Measurements from ENCODE around the gene NUMA1.

Gene NUMA1

GRCh38 chr11:71962428-71963038 is 117.8 kb downstream of the NUMA1 start:
- no peak for DNase-seq

GRCh38 chr11:71955898-71956456 is 124.4 kb downstream of the NUMA1 start:
- no peak for DNase-seq
